HG03558 (cell line): Measurements from ENCODE around the gene RPSA.
"Not testable (repeated sequence)": the region's sequence is repeated elsewhere in the genome, so short reads cannot be mapped to it uniquely, and the experiment has no call there.

Source experiments
- ATAC-seq: cut with Tn5 transposase; IDR thresholded peaks from one replicate; pipeline ENCODE4 v1.9.1; 2021; ENCODE audit warnings: moderate number of reproducible peaks; ENCODE audit not compliant: unreplicated experiment; ENCODE audit errors: extremely low read depth

Gene RPSA

DNA sequence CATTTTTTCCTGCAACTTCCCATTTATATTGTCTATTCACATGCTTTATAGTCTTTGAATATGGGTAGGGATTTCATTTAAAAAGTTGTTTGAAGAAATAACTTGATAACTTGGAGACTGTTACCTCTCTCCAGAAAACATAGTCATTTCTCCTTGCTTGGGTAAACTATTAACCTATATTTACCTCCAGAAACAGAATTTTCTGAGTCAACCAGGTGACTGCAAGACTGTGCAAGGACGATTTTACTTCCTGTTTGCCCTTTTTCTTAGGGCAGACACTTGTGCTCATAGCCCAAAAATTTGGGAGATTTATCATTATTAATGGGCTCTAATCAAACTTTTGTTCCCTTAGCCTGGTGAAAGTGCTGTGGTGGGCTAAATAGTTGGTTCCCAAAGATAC, 46.6 kb downstream of the RPSA start:
- no peak for ATAC-seq

DNA sequence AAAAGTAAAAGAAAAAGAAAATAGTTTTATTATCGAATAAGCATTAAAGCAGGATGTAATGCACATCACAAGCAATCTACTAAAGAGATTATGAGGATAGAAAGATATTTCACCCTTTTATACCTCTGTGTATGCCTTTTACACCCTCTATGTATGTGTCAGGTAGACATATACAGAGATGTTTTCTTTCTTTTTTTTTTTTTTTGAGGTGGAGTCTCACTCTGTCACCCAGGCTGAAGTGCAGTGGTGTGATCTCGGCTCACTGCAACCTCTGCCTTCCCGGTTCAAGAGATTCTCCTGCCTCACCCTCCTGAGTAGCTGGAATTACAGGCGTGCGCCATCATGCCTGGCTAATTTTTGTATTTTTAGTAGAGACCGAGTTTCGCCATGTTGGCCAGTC, 47.4 kb downstream of the RPSA start:
- ATAC-seq = not testable (repeated sequence)

DNA sequence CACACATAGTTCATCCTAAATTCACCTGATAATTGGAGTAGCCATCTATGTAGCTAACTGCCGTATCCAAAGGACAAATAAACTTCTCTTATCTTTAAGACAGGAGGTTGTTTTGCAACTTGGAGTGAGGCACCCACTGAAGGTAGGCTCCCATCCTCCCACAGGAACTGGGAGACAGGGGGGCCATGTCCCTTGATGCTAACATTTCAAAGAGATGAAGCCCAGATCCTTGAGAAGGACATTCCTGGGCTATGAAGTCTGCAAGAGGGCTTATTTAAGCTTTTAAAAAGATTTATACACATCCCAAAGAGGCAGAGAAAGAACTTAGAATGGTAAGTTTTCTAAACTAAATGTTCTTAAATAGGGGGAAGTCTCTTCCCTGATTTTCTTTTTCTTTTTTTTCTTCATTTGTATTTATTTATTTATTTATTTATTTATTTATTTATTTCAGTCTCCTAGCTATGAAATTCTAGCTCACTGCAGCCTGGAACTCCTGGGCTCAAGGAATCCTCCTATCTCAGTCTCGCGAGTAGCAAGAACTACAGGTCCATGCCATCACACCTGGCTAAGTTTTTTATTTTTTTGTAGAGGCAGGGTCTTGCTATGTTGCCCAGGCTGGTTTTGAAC, 48.2 kb downstream of the RPSA start:
- ATAC-seq = no peak

DNA sequence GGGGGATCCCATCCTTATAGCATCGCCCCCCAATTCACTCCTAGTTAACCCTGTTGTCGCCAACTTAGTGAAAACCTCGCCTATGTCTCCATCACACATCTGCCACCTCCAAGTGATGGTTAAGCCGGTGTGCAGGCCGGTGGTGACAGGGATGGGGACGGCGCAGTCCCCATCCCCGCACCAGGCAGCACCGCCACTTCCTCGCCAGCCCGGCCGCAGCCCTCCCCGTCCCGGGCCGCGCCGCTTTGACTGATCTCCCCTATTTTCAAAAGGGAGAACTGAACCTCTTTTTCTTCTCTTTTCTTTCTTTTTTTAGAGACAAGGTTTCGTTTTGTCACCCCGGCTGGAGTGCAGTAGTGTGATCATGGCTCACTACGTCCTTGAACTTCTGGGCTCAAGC, 49.6 kb downstream of the RPSA start:
- ATAC-seq = no peak

DNA sequence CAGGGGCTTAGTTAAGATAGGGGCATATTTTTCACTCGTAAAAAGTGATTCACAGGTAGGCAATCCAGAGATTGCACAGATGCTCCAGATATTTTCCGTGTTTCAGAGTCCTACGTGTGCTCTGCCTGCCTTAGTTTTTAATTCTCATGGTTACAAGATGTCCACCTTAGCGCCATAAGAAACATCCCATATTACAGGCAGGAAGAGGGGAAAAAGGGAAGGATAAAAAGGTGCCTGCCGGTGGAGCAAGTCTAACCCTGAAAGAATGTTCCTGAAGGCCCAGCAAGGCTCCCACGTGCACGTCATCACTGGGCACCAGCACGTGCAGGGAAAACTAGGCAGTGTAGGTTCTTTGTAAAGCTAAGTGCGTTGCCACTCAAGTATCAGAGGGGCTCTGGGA, 50.8 kb downstream of the RPSA start:
- ATAC-seq = no peak

DNA sequence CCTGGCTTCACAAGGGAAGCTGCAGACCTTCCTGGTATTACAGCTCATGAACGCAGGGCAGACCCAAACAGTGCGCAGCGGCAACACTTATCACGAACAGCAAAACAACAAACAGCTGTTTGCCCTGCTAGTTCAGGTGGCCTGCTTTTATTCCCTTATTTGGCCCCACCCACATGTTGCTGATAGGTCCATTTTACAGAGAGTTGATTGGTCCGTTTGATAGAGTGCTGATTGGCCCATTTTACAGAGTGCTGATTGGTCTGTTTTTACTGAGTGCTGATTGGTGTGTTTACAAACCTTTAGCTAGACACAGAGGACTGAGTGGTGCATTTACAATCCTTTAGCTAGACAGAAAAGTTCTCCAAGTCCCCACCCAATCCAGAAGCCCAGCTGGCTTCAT, 52.1 kb downstream of the RPSA start:
- not testable (repeated sequence) for ATAC-seq

DNA sequence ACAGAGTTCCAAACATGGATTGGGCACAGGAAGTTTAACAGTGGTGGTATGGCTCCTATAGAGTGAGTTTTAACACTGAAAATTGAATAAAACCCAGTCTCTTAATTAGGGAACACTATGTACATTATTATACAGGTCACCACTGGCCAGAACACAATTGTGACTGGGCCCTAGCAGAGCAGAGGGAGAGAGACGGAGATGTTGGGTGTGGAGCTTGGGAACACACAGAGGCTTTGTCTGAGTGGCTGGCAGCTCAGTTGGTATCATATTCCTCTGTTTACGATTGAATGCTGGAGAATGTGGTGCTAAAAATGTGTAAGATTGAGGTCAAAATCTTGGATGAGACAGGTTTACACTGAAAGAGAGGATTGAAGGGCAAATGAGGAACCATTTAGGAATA, 54.2 kb downstream of the RPSA start:
- ATAC-seq = no peak
